ENCODE results near the gene E2F6. TPM values are rescaled to one million over a fixed set of nuclear protein-coding genes. Genes with fewer than 3 reads are reported as not detected.

E2F6 gene
- total and polyA plus RNA-seq, 10 of the 15 experiments (the other 5 are each of a cell fraction or from before 2014, with no cell fraction given), result 4.2 to 15.5 (median 11.3) TPM

DNA sequence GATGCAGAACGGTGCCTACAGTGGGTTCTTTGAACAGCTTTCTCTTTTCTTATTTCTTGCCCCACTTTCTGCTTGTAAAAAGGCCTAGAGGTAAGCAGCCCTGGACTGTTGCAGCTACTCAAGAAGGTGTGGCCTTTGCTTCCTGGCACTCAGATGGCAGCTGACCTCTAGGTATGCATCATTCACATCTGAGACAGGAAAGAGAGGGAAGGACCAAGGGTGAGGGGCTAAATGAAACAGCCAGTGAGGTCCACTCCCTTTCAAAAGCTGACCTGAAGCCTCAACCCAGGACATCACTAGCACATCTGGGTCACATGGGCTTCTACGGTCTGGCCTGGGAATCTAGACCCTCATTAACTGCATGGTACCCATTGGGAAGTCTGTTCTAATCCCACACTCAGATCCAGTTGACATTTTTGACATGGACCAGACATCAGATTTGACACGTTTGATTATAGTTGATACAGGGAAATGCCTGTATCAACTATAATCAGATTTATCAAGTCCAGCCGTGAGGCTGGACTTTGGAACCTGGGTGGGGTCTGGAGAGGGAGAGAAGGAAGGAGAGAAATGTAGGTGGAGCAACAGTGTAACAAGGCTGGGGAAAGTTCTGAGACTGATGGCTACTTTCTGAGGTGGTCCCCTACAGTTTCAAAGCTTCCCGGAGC lies 60.2 kb downstream of the E2F6 start (continued):
- TF ChIP-seq, protein P1, sequence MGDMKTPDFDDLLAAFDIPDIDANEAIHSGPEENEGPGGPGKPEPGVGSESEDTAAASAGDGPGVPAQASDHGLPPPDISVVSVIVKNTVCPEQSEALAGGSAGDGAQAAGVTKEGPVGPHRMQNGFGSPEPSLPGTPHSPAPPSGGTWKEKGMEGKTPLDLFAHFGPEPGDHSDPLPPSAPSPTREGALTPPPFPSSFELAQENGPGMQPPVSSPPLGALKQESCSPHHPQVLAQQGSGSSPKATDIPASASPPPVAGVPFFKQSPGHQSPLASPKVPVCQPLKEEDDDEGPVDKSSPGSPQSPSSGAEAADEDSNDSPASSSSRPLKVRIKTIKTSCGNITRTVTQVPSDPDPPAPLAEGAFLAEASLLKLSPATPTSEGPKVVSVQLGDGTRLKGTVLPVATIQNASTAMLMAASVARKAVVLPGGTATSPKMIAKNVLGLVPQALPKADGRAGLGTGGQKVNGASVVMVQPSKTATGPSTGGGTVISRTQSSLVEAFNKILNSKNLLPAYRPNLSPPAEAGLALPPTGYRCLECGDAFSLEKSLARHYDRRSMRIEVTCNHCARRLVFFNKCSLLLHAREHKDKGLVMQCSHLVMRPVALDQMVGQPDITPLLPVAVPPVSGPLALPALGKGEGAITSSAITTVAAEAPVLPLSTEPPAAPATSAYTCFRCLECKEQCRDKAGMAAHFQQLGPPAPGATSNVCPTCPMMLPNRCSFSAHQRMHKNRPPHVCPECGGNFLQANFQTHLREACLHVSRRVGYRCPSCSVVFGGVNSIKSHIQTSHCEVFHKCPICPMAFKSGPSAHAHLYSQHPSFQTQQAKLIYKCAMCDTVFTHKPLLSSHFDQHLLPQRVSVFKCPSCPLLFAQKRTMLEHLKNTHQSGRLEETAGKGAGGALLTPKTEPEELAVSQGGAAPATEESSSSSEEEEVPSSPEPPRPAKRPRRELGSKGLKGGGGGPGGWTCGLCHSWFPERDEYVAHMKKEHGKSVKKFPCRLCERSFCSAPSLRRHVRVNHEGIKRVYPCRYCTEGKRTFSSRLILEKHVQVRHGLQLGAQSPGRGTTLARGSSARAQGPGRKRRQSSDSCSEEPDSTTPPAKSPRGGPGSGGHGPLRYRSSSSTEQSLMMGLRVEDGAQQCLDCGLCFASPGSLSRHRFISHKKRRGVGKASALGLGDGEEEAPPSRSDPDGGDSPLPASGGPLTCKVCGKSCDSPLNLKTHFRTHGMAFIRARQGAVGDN (IDR thresholded peaks at IDR 0.05), result no peak
- TF ChIP-seq ETV6 (conservative IDR thresholded peaks at IDR 0.05 in 1 of 2, IDR thresholded peaks at IDR 0.05 in 1 of 2; ENCODE audit: borderline replicate concordance in 1 of 2, low read depth in 1 of 2), result no peak
- TF ChIP-seq, protein P2, sequence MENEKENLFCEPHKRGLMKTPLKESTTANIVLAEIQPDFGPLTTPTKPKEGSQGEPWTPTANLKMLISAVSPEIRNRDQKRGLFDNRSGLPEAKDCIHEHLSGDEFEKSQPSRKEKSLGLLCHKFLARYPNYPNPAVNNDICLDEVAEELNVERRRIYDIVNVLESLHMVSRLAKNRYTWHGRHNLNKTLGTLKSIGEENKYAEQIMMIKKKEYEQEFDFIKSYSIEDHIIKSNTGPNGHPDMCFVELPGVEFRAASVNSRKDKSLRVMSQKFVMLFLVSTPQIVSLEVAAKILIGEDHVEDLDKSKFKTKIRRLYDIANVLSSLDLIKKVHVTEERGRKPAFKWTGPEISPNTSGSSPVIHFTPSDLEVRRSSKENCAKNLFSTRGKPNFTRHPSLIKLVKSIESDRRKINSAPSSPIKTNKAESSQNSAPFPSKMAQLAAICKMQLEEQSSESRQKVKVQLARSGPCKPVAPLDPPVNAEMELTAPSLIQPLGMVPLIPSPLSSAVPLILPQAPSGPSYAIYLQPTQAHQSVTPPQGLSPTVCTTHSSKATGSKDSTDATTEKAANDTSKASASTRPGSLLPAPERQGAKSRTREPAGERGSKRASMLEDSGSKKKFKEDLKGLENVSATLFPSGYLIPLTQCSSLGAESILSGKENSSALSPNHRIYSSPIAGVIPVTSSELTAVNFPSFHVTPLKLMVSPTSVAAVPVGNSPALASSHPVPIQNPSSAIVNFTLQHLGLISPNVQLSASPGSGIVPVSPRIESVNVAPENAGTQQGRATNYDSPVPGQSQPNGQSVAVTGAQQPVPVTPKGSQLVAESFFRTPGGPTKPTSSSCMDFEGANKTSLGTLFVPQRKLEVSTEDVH (IDR thresholded peaks at IDR 0.05; ENCODE audit: low read depth, partially characterized antibody), result no peak
- TF ChIP-seq, protein P3, sequence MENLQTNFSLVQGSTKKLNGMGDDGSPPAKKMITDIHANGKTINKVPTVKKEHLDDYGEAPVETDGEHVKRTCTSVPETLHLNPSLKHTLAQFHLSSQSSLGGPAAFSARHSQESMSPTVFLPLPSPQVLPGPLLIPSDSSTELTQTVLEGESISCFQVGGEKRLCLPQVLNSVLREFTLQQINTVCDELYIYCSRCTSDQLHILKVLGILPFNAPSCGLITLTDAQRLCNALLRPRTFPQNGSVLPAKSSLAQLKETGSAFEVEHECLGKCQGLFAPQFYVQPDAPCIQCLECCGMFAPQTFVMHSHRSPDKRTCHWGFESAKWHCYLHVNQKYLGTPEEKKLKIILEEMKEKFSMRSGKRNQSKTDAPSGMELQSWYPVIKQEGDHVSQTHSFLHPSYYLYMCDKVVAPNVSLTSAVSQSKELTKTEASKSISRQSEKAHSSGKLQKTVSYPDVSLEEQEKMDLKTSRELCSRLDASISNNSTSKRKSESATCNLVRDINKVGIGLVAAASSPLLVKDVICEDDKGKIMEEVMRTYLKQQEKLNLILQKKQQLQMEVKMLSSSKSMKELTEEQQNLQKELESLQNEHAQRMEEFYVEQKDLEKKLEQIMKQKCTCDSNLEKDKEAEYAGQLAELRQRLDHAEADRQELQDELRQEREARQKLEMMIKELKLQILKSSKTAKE (IDR thresholded peaks at IDR 0.05; ENCODE audit: low read depth, poor library complexity, severe bottlenecking), result no peak
- TF ChIP-seq HDAC2 (IDR thresholded peaks at IDR 0.05), result no peak
- no peak for TF ChIP-seq CBX3 (IDR thresholded peaks at IDR 0.05; ENCODE audit: borderline replicate concordance, low read depth)
- TF ChIP-seq TCF12 (IDR thresholded peaks at IDR 0.05; ENCODE audit: low read depth, low read length), result no peak
- no peak for TF ChIP-seq NR2C2 (IDR thresholded peaks at IDR 0.05; ENCODE audit: borderline replicate concordance, control insufficient read depth, insufficient read length, low read depth)
- TF ChIP-seq, protein P4, sequence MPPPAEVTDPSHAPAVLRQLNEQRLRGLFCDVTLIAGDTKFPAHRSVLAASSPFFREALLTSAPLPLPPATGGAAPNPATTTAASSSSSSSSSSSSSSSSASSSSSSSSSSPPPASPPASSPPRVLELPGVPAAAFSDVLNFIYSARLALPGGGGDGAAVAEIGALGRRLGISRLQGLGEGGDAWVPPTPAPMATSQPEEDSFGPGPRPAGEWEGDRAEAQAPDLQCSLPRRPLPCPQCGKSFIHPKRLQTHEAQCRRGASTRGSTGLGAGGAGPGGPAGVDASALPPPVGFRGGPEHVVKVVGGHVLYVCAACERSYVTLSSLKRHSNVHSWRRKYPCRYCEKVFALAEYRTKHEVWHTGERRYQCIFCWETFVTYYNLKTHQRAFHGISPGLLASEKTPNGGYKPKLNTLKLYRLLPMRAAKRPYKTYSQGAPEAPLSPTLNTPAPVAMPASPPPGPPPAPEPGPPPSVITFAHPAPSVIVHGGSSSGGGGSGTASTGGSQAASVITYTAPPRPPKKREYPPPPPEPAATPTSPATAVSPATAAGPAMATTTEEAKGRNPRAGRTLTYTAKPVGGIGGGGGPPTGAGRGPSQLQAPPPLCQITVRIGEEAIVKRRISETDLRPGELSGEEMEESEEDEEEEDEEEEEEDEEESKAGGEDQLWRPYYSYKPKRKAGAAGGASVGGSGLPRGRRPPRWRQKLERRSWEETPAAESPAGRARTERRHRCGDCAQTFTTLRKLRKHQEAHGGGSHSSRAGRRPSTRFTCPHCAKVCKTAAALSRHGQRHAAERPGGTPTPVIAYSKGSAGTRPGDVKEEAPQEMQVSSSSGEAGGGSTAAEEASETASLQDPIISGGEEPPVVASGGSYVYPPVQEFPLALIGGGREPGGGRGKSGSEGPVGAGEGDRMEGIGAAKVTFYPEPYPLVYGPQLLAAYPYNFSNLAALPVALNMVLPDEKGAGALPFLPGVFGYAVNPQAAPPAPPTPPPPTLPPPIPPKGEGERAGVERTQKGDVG (CRISPR knock-in tag; IDR thresholded peaks at IDR 0.05), result no peak
- TF ChIP-seq BRCA1 (IDR thresholded peaks at IDR 0.05; ENCODE audit: low read depth, low read length), result no peak
- TF ChIP-seq, protein P5, sequence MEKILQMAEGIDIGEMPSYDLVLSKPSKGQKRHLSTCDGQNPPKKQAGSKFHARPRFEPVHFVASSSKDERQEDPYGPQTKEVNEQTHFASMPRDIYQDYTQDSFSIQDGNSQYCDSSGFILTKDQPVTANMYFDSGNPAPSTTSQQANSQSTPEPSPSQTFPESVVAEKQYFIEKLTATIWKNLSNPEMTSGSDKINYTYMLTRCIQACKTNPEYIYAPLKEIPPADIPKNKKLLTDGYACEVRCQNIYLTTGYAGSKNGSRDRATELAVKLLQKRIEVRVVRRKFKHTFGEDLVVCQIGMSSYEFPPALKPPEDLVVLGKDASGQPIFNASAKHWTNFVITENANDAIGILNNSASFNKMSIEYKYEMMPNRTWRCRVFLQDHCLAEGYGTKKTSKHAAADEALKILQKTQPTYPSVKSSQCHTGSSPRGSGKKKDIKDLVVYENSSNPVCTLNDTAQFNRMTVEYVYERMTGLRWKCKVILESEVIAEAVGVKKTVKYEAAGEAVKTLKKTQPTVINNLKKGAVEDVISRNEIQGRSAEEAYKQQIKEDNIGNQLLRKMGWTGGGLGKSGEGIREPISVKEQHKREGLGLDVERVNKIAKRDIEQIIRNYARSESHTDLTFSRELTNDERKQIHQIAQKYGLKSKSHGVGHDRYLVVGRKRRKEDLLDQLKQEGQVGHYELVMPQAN (conservative IDR thresholded peaks at IDR 0.05), result no peak
